ENCODE results near the gene CD2BP2. TPM values are rescaled to one million over a fixed set of nuclear protein-coding genes. Genes with fewer than 3 reads are reported as not detected.

Gene CD2BP2
- total and polyA plus RNA-seq, 2 of the 8 experiments (the other 6 are each of a cell fraction or from before 2014, with no cell fraction given): 22.4 to 55.3 TPM

DNA sequence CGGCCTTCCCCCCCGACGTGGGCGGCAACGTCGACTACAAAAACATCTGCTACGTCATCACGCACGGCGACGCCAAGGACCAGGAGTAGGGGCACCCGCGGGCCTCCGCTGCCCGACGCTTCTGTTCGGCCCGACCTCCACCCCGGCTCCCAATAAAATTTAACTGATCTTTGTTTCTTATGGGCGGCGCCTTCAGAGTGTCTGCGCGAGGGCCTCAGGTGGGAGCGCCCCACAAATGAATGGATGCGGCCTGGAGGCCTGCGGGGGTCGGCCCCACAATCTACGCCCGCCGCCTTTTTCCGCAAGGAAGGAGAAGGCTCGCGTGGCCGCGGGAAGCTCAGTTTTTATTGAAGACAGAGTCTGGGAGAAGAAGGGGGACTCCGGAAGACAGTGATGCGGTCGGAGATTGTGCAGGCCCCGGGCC lies 22.7 kb upstream of the CD2BP2 start (continued):
- TF ChIP-seq SIN3A (conservative IDR thresholded peaks at IDR 0.05 in 1 of 2, IDR thresholded peaks at IDR 0.05 in 1 of 2; ENCODE audit: low read depth in 1 of 2, low read length in 2 of 2): no peak

Measured in H1 (cell line).